CD4-positive, alpha-beta T cell treated with Interleukin-21 for 1 hour (primary cell): Measurements from ENCODE around the gene GCN1.
A peak's percentile ranks its signal among the peaks of the same experiment; 100 is the strongest.

ENCODE experiments used
- DNase-seq: peaks from one replicate; pipeline ENCODE4 v3.0.0-alpha.2; 2020

GCN1 gene

DNA sequence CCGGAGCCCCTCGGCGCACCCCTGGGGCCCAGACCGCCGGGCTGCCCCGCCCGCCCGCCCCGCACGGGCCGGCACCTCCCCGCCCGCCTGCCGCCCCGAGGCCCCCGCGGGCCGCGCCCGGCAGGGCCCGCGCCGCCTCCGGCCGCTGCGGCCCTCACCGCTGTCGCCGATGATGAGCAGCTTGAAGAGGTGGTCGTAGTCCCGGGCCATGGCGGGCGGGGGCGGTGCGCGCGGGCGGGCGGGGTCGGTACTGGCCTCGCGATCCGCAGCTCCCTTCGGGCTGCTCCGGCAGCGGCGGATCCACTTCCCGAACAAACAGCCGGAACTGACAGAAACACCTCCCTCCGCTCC, 78.1 kb downstream of the GCN1 start, which contains the start of gene RAB35:
Gene RAB35 (minus strand): TSS at position 313 of the 351 bp plus-strand sequence. CDS start 103 bp downstream, at position 210.
- no peak for DNase-seq

DNA sequence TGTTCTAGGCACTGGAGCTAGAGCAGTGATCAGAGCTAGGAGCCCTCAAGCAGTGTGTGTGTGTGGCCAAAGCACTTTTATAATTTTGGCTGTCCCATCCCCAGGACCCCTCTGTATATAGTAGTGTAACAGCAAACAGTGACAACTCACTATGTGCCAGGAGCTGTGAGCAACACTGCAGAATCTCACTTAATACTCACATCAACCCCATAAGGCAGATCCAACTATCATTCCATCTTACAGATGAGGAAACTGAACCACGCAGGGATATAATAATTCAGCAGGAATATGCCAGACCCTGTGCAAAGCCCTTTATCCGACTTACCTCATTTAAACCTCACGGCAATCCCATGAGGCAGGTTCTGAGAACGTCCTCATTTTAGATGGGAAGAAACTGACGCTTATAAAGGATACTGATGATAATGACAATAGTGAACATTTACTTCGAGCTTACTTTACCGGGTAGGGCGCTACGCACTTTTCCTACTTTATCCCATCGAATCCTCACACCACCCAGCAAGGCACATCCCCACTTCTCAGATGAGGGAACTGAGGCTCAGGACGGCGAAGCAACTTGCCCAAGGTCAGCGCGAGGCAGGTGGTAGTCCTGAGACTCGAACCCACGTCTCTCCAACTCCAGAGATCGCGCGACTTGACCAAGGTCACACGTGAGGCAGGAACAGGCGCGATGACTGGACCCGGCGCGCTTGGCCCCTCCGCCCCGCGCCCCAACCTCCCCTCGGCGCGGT, 78.6 kb downstream of the GCN1 start:
- DNase-seq: peak; percentile 30

DNA sequence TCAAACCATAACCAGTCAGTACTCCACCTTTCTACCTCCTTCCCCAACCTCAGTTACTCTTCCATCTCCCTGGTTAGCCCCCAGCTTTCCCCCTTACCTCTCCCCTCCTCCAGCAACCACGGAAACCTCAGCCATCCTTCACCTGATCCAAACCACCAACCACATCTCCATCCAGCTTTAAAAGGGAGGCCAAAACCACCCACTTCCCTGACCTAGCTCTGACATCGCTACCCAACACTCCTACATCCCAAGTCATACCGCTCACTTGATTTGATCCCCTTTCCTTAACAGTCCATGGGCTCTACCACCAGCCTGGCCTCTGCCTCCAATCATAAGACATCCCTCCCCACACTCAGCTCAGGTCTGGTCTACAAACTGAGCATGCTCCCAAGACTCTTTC, 79.4 kb downstream of the GCN1 start:
- no peak for DNase-seq

DNA sequence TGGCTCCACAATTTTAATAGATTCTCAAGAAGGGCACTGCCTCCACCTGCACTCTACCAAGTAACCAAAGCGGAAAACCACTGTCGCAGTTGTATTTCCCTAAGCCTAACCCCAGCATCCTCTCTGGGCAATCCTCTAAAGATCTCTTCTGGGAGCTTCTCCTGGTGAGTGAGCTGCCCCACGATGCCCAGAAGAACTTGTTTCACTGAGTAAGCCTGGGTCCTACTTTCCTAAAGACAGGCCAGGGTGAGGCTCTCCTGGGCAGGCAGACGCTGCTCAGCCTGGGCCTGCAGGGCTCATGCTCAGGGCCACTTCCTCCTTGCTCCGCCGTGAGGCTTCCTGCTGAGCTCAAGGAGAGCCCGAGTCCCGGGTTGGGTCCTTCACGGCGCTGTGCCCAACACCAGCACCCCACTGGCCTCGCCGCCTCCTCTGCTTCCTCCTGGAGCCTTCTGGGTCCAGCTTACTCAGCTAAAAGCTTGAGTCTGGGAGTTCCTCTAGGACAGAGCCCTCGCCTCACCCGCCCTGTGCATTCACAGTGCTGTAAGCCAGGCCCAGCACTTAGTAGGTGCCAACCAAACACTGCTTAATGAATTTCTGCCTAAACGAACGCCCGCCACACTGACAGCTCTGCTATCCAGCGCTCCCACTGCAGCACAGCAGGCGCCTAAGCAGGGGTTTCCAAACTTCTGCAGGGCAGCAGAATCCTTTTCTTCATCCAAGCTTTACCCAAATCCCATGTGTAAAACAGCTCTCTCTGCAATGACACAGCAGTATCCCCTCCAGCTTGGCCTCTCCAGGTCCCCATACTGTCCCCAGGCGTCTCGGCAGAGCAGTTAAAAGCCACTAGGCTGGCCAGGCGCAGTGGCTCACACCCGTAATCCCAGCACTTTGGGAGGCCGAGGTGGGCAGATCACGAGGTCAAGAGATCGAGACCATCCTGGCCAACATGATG, 83.7 kb downstream of the GCN1 start:
- DNase-seq: peak; percentile 58

DNA sequence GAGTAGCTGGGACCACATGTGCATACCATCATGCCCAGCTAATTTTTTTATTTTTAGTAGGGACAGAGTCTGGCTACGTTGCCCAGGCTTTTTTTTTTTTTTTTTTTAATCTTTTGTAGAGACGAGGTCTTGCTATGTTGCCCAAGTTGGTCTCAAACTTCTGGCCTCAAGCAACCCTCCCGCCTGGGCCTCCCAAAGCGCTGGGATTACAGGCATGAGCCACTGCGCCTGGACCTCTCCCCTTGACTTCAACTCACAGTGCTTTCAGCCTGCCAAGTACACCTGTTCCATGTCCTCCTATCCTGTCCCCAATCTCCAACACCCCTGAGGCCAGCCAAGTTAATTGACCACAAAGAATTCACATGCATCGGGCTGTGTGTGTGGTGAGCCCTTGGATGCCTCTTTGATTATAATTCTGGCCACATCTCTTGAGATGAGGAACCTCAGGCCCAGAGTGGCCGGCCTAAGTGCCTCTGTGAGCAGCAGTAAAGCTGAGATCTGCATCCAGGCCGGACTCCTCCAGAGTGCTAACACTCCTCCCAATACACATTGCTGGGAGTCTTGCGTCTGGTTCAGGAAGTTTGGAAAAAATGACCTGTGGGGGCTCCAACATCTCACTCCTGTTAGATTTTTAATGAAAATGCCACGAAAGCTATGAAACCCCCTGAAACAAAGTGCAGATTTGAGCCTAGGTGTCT, 84.8 kb downstream of the GCN1 start:
- DNase-seq: no peak

DNA sequence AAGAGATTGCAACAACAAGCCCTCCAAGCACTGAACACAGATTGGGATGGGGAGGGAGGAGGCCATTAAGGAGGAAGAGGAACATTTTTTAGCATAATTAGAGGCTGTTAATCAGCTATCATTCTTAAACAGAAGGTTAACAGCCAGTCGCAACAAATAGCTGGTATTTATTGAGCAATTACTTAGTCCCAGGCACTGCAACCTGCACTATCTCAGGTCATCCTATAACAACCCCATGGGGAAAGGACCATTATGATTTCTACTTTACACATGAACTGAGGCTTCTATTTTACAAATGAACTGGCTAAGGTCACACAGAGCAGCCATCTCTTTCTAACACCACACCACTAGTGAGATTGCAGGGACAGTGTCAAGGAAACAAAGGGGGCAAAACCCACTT, 88.4 kb downstream of the GCN1 start:
- DNase-seq: no peak

DNA sequence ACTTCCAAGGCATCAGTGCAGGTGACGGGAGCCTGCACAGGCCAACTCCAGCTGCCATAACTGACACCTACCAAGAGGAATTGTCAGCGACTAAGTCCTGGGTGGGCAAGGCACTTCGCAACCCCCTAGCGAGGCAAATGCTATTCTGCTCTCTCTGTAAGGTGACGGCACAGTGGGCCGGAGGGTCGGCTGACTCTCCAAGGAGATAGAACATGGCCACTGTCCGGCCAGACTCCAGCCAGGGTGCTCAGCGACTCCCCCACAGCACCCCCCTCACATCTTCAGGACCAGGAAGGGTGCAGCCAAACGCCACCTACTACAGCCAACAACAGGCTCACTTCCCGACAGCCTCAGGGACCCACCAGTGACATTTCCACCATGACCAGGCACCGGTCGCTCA, 91.1 kb downstream of the GCN1 start:
- DNase-seq: no peak

DNA sequence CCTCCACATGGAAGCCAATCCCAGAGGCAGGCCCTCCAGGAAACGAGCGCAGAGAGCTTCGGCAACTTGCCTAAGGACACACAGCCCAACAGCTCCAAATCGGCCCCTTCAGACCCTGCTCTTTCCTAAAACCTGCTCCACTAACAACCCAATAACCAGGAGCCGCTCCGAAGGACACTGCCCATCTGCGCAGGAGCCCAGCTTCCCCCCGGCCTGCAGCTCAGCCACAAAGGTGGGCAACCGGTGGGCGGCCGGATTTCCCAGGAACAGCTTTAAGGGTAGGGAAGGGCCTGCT, 91.5 kb downstream of the GCN1 start:
- DNase-seq: no peak

DNA sequence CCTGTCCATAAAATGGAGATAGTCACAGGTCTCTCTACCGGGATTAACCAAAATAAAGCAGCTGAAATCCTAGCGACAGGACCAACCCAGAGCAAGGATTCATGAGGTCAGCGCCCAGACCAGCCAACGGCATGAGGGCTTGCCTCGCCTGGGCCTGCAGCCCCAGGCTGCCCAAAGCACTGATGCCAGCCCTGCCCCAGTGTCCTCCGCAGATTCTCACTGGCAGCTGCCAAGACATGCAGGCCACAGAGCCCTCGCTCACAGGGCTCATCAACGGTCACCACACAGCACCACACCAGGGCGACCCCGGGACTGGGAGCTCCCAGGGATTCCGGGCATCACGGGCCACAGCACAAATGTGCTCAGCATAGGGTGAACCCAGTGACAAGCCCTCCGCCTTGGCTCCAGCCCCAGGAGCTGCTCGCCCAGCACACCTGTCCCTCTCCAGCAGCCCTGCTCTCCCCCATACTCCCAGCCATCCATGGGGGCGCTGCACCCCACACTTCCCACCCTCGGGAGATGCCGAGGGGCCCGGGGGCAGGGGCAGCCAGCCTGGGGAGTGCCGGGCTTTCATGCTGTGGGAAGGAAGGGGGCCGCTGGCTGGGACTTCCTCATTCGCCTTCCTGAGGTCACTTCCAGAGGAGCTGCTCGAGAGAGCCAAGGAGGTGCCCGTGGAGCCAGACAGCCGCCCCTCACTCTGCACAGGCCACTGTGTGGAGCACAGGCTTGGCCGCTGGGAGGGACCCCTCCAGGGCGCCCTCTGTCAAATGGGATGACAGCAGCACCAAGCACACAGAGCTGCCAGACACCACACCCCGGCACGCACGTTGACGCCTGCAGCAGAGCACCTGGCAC, 92.1 kb downstream of the GCN1 start:
- no peak for DNase-seq

DNA sequence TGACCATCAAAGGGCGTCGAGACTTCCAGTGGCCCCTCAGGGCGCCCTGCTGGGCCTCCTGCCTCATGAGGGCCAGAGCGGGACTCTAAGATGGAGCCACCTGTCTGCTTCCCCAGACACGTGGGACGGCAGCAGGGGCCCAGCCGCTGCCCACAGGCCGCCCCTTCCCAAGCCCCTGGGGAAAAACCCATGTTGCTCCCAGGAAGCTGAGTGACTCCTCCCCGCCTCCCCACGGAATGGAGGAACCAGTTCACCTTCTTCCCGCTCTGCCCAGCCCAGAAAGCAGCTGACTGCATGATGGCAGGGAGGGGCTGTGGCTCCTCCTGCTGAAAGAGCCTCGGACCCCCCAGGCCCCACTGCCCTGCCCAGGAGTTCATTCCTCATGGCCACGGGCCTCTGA, 92.9 kb downstream of the GCN1 start:
- DNase-seq: no peak

DNA sequence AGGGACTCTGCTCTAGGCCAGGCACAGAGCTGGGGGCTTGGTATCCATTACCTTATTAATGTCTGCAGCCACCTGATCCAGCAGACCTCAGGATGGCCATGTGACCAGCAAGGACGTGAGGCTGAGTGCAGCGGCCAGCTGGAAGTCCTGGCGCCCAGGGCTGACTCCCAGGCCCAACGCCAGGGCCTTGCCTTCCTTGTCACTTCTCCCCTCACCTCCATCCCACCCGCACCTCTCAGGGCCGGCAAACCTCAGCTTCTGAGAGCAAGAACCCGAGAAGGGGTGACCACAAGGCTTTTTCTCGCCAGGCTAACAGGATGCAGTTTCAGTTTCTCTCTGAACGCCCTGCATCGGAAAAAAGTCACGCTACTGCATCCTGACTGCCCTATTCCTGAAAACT, 93.3 kb downstream of the GCN1 start:
- no peak for DNase-seq

DNA sequence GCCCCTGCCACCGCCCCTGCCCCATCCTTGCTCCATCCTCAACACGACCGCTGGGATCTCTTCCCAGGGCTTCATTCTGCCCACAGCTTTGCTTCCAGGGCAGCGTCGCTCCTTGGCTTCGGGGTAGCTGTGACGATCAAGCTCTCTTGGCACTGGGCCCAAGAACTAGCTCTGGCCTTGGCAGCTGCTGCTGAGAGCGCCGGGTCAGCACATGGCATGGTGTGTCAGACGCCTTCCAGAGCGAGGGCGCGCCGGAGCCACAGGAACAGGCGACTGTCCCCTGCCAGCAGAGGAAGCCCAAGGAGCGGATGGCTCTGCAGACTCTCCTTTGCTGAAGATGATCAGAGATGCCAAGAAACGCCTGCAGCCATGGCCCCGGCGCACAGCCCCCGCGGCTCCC, 93.9 kb downstream of the GCN1 start:
- DNase-seq: no peak

DNA sequence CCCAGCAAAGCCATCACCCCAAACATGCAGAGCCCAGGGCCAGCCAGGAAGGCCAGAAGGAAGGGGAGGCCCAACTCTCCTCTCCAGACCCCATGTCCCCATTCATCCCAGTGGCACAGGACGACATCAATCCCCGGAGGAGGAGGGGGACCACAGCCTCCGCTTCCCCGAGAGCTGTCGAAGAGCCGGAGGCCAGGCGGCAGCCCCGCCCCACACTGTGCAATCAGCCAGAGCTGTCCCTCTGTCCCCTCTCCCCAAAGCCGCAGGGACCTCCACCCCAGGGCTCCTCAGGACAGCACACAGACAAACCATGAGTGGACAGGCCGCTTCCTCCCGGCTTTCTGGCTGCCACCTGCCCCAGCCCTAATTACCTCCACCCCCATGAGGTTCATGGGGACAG, 94.8 kb downstream of the GCN1 start:
- no peak for DNase-seq

DNA sequence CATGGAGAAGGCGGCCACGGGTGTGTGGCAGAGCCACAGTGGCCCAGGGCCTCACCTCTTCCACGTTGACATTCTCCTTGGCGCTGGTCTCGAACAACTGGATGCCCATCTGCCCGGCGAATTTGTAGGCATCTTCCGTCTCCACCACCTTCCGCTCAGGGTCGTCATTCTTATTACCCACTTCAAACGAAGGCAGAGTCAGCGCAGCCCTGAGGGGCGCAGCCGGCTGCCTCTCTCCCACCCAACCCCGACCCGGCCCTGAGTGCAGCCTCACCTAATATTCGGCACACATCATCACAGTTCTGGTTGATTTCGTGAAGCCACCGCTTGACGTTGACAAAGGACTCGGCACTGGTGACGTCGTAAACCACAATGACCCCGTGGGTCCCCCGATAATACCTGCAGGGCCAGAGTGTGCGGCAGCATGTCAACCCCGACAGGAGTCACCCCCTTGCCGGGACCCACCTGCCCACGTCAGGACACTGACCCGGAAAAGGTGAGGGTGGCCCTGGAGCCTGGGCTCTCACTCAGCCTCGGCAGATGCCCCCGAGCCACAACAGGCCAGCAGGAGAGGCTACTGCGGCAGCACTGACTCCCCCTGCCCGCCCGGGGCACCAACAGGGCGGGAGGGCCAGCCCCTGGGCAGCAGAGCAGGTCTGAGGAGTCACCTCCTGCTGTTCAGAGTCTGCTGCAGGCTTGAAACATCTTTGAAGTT, 95.6 kb downstream of the GCN1 start:
- no peak for DNase-seq

DNA sequence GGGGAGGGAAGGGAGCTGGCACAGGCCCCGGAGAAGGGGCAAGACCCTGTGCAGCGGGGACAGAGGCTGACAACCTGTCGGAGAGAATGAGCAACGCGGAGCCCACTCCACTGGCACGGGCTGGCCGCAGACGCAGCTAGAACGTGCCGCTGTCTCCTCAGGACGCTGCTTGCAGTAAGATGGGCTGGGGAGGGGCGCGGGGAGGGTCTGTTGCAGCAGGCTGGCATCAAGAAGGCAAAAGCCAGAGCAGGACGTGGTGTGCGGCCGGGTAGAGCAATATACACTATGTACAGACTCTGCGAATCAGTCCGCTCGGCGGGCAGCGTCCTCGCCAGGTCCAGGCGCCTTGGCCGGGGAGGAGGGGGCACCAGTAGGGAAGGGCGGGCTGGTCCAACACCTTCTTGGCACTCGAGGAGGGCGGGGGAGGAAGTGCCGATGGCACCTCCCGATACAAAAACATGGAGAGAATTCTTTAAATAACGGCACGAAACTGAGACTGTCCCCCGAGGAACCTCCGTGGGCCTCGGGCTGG, 97.8 kb downstream of the GCN1 start:
- no peak for DNase-seq

DNA sequence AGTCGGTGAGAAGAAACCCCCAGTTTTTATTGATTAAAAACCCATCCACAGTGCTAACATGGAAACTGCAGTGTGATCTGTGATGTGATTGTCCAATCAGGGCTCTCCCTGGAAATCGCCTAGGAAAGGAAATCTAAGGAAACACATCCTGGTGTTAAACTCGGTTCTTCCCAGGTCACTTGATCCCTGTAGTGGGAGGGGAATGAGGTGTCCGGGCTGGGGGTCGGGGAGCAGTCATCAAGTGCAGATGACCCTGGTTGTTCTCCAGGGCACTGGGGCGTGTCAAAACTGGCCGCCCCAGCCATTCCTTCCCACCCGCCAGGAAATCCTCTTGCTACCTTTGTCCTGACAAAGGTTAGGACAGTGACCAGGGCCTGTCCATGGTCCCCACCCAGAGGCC, 98.8 kb downstream of the GCN1 start:
- DNase-seq: no peak

DNA sequence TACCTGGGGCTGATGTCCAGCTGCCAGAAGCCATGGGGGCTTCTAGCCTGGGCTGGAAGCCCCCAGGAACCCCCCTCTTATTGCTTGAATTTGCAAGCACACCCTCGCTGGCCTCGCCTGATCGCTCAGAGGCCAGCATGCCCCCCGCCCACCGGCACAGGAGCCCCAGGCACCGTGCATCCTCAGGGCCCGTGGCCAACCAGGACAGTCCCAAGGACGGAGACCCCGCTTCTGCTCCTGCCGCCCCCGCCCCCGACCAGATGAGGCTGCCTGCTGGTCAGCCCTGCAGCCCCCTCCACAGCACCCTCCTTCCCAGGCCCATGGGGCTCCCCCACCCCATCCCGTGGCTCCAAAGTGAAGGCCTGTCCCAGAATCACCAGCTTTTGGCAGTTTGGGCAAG, 99.2 kb downstream of the GCN1 start:
- DNase-seq: no peak

DNA sequence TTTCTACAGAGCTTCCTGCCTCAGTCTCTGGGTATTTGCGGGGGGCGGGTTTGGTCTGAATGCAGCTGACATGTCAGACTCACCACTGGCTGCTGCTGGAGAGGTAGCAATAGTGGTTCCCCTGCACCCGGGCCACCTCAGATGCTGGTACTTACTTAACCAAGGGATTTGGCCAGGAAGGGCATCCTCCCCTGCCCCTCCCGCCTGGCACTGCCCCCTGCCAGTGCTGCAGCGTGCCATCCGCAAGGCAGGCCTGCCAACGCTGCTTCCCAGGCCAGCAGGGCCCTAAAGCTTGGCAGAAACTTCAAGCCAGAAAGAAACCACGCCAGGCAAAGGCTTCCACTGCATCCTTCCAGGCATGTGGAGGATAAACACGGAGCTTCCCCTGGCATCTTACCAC, 100.0 kb downstream of the GCN1 start:
- no peak for DNase-seq

DNA sequence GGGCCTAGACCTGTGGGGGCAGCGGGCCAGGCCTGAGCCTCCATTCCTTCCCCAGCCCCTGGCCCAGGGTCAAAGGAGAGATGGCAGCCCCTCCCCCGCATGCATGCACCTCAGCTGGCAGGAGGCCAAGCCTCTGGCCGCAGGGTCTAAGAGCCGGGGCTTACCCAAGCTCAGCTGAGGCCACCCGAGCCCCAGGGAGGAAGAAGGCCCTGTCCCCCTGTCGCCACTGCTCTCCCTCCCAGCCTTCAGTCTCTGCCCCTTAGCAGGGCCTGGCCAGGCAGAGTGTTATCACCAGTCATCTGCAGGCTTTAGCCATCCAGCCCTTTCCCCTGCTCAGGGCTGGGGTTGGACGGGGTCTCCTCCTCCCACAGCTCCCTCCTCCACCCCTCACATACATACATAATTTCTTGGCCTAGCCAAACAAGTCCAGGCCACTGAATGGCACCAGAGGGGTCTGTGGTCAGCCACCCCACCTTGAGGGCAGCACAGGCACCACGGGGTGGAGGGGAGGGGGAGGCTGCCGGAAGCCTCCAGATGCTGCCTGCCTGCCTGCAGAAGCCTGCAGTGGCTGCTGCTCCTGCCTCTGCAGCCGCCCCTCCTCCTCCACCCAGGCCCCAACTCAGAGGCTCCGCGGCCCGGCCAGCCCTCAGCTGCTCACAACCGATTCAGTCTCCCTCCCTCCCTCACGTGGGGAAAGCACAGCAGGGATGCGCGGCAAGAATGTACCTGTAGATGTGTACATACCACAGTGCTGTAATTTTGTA, 100.7 kb downstream of the GCN1 start:
- DNase-seq: no peak

DNA sequence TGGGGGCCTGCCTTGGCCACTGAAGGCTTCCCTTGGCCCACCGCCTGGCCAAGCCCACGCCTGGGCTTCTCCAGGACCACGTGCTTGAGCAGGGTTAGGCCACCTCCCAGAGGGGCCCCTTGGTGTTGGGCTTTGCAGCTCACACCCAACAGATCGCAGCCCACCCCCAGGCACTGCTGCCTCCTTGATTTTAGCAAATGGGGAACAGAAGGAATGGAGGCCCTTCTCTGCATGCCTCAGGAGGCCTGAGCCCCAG, 101.3 kb downstream of the GCN1 start:
- DNase-seq: no peak

DNA sequence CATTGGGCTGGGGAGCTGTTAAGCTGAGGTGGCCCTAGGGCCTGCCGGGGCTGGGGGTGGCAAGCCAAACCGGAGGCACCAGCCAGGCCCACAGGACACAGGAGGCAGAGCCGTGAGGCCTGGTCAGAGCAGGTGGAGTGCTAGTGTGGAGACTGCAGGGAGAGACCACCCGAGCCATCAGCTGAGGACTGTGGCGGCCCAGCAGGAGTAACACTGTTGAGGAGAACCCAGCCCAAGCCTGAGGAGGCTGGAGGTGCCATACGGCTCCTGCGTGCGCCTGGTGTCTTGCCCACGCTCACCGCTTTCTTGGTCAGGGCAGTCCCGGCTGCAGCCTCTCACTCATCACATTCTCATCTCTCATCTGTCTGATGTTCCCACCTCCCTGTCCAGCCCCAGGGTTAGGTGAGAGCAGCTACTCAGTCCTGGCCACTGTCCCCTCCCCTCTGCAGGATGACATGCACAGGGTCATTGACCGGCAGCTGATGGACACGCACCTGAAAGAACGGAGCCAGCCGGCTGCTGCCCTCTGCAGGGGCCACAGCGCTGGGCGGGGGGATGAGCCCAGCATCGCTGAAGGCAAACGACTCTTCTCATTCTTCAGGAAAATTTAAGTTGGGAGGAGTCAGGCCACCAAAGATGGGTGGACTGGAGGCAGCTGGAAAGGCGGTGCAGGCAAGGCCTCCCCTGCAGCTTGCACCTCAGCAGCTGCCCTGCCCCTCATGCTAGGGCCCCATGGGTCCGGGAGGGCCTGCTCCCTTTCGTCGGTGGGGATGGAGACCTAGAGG, 101.8 kb downstream of the GCN1 start:
- no peak for DNase-seq
